HG02970 (cell line): ENCODE results near the gene FRMD4A.

ENCODE experiments used
- ATAC-seq: cut with Tn5 transposase; IDR thresholded peaks from one replicate; pipeline ENCODE4 v1.9.1; 2021; ENCODE audit warnings: mild to moderate bottlenecking, moderate library complexity, moderate number of reproducible peaks; ENCODE audit not compliant: unreplicated experiment, low FRiP score

The FRMD4A gene

DNA sequence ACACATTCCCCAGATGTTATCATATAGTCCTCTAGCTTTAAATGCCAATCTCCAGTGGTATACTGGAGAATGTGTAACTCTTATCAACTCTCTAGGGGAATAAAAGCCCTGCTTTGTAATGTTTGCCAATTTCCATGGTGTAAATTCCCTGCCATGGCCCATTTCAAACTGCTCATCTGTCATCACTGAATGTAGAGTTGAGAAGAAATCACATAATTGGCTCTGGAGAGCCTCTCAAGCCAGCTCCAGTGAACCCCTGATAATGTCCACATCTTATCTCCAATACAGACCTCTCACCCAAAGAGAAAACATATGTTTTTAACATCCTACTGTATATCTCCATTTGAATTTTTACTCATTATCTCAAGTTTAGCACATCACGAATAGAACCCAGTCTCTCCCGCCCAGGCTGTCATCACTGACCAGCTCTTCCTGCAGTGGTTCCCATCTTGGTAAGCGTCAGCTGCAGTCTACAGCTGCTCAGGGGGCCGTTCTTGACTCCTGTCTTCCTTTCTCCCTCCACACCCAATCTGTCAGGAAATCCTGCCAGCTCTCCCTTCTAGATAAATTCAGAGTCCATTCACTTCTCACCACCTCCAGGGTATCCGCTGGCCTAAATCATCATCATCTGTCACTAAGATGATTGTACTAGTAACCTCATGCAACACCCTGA is 332.4 kb downstream of the FRMD4A start:
- ATAC-seq, result no peak

DNA sequence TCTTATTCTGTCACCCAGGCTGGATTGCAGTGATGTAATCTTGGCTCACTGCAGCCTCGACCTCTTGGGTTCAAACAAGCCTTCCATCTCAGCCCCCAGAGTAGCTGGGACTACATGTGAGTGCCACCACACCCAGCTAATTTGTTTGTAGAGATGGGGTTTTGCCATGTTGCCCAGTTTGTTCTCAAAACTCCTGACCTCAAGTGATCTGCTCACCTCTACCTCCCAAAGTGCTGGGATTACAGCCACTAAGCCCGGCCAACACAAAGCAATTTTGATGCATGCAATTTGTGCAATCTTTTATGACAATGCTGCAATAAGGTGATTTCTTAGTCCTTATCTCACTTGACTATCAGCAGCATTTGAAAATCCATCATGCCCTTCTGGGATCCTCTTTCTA is 333.1 kb downstream of the FRMD4A start:
- ATAC-seq, result no peak

DNA sequence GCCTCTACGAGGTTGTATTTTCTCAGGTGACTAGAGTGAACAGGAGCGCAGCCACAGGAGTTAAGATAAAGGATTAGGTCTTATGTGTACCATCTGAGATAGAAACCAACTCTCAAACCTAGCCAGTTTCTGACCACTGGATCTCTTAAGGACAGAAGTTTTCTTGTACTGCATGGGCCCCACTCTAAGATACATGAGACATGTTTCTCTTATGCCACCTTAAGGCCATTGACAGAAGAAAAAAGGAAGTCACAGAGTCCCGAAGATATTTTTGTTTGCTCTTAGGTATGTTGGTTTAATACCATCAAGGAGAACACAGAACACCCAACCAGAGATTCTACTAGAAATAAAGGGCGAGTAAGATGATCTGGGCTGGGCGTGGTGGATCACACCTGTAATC is 335.8 kb downstream of the FRMD4A start:
- no peak for ATAC-seq

DNA sequence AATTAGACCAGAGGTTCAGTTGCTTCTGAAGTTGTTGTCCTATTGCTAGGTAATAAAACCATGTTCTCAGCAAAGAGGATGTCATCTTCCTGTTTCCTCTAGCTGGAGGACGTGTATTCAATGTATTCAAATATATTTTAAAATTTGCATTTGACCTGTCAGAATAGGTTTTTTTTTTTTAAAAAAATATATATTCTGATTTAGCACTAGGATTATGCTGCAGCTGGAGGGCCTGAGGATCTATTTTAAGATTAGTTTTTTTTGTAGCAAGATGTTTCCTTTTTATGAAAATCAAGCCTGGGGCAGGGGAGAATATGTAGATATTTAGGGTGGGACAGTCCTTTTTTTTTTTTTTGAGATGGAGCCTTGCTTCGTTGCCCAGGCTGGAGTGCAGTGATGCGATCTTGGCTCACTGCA is 337.0 kb downstream of the FRMD4A start:
- ATAC-seq, result no peak

DNA sequence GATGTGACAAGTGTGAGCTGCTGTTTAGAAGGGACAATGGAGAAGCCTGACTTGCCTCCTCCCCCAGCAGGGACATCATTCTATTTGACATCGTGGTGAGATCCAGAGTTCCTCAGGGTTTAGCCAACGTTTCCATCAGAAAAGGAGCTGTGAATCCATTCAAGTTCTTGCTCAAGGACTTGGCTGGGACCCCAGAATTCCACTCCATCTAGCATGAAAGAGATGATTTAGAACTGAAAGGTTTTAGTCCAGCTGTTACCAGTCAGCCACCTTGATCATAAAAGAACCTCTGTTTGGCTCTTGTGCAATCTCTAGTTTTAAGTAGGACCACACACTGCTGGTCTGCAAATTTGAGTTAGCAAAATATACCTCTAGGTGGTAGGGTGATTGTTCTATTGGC is 337.6 kb downstream of the FRMD4A start:
- no peak for ATAC-seq

DNA sequence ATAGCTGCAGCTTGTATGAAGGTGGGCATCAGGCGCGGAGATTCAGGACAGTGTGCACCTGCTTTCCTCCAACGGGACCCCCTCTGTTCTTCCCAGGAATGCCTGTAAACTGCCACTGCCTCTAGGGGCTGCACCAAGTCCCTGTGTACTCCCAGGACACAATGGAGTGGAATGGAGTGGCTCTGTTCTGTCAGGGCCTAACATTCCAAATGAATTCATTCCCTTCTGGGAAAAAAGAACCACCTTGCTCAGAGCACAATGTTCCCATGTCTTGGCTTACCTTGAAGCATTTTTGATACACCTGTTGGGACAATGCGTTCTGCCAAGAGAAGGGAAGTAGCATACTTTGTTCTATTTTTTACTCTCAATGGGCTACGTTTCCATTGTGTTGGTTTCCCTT is 339.4 kb downstream of the FRMD4A start:
- ATAC-seq, result no peak

DNA sequence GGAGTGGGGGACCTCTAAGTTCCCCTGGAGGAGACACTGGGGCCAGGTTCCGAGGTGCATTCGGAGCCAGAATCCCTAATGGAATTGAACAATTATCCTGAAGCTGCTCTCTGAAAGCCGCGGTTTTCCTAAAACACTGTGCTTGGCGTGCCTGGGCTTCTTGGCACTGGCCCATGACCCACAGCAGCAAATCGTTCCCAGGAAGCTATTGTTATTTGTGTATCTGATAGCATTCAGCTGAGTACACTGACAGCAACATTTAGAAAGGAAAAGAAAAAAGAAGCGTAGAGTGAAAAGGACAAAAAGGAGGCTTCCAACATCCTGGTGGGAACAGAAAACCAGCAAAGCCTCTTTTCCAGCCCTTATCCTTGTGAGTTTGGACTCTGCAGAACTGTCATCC is 339.8 kb downstream of the FRMD4A start:
- ATAC-seq, result no peak

DNA sequence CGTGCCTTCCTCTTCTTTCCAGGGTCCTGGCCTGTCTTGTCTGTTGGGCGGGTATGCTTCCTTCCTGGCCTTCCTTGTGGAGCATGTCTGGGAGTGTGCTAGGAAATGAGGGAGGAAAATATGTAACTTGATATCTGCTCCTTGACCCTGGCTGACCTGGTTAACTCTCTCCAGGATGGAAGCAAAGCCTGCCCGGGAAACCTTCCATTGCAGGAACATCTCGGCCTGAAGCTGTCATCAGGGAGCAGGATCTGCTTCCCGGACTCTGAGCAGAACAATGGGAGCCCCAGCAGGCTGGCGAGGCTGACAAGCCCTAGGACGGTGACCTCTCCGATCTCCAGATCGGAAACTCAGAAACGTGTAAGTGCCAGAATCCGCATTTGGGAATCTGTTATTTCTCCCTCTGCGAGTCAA is 340.3 kb downstream of the FRMD4A start:
- ATAC-seq, result no peak

DNA sequence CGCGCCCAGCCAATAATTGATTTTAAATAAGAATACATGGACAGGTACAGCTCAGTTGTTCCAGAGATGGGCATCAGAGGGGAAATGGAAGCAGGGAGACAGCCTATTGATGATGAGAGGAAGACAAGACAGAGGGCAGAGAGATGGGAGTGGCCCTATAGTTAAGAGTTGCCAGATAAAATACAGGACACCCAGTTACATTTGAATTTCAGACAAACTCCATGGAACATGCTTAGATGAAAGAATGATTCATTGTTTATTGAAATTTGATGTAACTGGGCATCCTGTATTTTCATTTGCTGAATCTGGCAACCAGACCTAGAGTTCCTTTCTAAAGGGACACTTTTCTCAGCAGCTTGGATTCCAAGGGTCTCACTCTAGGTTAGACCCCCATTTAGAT is 341.1 kb downstream of the FRMD4A start:
- ATAC-seq, result no peak

DNA sequence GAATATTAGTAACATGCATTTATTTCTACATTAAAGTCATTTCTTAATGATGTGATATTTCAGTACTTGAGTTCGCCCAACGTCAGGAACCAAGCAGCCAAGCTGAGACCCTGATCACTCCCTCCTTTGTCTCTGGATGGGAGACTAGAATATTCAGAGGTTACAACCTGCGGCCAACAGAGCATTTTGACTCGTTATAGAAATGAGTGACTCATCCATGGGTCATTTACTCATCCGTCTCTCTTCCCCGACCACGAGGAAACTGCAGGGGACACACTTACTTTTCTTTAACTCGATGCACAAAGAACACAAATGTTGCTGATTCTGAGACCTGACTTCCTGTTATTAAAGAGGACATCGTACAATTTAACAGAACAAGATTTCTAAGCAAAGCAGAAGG is 343.3 kb downstream of the FRMD4A start:
- ATAC-seq, result no peak

DNA sequence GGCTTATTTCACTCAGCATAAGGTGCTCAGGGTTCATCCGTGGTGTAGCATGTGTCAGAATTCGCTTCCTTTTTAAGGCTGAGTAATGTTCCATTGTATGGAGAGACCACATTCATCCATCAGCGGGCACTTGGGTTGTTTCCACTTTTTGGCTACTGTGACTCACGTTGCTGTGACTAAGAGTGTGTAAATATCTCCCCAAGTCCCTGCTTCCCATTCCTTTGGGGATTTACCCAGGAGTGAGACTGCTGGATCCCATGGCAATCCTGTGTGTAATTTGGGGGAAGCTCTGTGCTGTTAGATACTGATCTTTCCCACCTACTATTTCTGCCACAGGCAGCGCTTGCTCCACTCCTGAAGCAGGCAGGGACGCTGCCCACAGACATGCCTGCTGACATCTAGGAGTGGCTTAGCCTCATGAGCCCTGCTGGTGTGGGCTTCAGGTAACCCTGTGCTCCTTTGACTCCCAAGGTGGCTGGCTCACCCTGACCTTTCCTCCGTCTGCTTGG is 346.0 kb downstream of the FRMD4A start:
- ATAC-seq, result no peak

DNA sequence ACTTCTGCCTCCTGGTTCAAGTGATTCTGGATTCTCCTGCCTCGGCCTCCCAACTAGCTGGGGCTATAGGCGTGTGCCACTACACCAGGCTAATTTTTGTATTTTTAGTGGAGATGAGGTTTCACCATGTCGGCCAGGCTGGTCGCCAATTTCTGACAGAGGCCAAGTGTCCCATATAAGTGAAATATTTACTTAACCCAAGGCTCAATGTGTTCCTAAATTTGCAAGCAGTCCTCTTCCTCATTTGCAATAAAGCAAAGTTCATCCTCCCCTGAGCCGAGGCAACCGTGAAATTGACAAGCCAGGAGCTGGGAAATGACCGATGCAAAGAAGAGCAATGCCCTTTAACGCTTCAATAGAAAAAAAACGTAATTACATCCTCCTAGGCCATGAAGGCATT is 347.7 kb downstream of the FRMD4A start:
- ATAC-seq, result no peak

DNA sequence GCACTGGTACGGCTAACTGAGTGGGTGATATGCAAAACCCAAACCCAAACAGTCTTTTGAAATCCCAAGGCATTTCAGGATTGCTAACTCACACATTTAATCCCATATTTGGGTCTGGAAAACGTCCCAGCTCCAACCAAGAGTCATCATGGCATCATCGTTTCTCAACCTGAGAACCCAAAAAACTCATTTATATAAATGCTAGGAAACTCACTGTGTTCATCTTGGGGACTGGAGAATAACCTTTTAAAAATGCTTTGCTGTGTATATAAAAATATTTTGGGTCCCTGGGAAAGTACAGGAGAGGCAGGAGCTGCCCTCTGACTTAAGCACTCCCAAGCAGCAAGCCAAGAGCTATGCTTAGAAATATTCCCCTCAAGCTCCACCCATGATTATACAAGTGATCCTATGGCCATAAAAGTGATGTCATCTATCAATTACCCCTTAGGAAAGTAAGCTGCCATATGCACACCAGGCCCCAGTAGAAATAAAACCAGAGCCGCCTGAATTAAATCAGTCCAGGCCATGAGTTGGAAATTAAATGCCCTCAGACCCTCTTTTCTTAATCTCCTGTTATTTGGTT is 352.1 kb downstream of the FRMD4A start:
- no peak for ATAC-seq

DNA sequence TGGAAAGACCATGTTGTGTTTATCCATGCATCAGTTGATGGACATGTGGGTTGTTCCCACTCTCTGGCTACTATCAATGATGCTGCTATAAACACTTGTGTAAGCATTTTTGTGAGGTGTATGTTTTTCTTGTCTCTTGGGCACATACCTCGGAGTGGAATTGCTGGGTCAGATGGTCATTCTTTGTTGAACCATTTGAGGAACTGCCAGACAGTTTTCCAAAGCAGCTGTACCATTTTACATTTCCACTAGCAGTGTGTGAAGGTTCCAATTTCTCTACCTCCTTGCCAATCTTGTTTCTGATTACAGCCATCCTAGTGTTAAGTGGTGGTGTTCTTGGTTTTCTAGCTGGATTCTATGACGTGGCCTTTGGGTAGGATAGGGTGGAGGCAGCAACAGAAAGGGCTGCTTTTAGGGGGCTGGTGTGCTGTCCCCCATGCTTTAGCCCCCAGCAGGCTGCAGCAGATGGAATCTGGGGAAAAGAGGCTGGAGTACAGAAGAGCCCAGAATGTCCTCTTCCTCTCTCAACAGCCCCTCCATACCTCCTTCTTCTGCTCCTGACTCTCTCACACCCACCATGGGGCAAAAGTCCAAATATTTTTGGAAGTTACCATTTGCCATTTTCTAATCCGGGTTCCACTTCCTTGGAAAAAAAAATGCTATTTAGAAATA is 352.7 kb downstream of the FRMD4A start:
- ATAC-seq, result no peak

DNA sequence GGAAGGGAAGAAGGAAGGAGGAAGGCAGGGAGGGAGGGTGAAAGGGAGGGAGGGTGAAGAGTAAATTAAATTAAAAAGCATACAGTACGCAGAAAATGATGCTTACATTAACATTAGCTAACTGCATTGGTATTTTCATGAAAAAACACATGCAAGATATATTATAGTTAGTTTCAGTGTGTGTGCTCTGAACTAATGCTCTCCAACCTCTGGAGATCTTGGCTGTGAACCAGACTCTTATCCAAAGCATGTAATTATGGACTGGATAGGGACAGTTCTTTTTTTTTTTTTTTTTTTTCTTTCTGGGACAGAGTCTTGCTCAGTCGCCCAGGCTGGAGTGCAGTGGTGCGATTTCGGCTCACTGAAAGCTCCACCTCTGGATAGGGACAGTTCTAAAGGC is 357.0 kb downstream of the FRMD4A start:
- no peak for ATAC-seq

DNA sequence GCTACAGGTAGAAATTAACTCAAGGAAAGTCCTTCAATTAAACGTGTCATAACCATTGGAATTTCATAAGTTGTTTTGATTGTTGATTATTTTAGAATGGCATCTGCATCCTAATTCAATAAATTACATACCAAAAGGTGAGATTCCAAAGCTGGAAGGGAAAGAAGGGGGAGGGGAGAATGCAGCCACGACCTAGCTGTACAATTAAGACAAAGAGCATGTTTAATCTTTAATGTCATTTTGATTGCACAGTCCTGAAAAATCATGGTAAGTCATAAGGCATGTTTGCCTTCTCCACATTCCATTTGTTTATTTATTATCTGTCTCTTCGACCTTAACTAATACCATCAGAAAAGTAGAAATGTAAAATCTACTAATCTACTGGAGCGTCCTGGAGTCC is 358.1 kb downstream of the FRMD4A start:
- no peak for ATAC-seq

DNA sequence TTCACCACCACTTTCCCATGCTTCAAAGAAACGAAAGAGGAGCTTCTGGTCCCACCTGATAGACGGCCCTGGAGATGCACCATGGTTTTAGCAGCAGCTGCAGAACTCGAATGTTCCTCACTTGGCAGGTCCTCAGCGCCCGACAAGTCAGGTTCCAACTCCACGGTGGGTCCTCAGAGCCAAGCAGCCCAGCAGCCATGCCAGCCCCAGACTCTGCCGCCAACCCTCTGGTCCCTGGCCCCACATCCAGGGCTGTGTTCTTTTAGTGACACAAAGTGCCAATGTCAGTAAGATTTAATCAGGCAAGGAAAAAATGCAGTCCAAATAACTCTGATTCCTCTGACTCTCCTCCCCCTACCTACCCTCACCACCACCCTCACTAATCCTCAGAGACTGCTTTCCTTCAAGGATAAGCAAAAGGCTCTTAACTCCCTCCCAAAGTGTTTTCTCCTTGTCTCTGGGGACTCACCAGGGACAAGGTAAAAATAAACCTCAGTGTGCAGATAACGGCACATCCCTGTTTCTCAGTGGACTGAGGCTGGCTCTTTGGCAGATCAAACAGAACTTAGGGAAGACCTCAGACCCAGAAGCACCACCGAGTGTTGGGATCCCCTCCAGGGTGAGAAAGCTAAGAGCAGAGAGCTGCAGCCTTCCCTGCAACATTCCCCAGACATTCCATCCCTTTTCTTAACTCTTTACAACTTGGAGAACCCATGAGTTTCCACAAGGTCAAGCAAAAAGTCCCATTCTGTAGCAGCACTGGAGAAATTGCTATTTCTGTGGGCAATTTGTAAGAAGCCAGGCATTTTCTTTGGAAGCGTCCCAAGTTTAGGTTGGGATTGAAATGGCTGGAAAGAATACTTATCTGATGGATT is 358.9 kb downstream of the FRMD4A start:
- no peak for ATAC-seq

DNA sequence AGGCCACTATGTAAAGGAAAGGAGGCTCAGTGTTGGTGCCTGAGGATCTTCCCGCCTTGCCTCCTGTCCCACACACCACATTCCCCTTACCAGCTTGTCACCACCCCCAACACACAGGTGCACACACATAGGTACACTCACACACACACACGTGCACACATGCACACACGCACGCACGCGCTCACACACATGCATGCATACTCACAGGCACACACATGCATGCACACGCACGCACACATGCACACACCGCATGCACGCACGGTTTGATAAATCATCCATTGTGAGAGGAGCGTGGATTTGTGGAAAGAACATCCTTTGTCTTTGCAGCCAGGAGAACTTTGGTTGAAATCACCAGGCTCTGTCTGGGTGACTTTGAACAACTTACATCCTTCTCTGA is 359.8 kb downstream of the FRMD4A start:
- no peak for ATAC-seq

DNA sequence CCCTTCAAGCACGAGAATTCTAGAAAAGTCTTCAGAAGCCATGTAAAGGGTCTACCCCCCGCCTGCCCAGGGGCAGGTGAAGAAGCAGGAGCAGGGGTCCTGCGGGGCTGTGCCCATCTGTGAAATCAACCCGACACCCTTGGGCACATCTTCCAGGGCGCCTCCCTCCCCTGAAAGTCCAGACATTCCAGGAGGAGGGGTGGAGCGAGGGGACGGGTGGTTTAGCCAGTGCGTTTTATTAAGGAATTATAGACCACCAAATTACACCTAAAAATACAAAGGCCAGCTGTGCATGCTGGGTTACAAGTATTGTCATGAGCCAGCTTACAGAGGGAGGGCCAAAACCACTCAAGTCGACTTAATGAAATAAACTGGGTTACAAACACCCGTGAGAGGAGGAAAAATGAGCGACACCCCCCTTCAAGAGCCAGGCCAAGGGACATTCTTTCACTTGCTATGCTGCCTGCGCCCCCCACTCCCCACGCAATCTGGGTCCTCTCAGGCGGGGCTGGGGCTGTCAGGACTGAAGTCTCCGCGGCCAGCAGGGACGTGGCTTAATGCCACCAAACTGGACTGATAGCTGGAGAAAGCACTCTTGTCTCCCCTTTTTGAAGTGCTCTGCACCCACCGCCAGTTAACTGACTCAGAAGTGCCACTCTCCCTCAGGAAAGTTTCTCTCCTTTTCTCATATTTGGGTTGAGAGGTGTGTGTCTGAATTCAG is 360.3 kb downstream of the FRMD4A start:
- no peak for ATAC-seq

DNA sequence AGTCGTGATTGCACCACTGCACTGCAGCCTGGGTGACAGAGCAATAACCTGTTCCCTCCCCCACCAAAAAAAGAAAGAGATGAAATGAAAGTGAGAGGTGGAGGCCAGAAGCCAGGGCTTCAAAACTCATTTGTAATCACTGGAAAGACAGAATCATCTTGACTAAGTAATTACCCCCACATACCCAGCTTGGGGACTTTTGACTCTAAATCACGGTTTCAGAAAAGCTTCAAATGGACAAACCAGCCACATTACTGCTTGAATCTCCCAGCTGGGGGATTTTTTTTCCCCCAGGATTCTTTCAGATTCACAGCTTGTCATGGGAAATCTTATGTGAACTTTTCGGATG is 361.0 kb downstream of the FRMD4A start:
- ATAC-seq, result no peak
